MM.1S (cell line): Measurements from ENCODE around the gene CCDC195.

Source experiments
- CTCF ChIP-seq: fragments of 300-600 bp; sonication (generic); IDR thresholded peaks from 2 replicates; pipeline ENCODE4 v1.5.1; 2016; ENCODE audit warnings: antibody characterized with exemption, low read length, mixed read lengths
- EZH2 ChIP-seq: fragments of 300-600 bp; sonication (generic); optimal IDR thresholded peaks from 2 replicates; pipeline ENCODE3; 2017; ENCODE audit warnings: low read depth, mild to moderate bottlenecking, antibody characterized with exemption, low read length, mixed read lengths

- TF ChIP-seq CTCF (no peak), EZH2 (no peak)
These were observed 25.3 kb downstream of the CCDC195 start for GRCh38 chr2:224690868-224691267.
